K562 (cell line): Measurements from ENCODE around the gene RNU2-63P. TPM values are rescaled to one million over a fixed set of nuclear protein-coding genes. Genes with fewer than 3 reads are reported as not detected.

Source experiments
- ARNT ChIP-seq, 2 experiments: fragments of 450-650 bp; IDR thresholded peaks; 2 replicates each; pipeline ENCODE4 v1.6.1; 2016; ENCODE audit warnings: mild to moderate bottlenecking in 1 of 2
- BRD9 ChIP-seq: fragments of 450-650 bp; IDR thresholded peaks from 2 replicates; pipeline ENCODE4 v1.6.1; 2018; ENCODE audit warnings: low read depth; ENCODE audit not compliant: partially characterized antibody
- CC2D1A ChIP-seq: fragments of 450-650 bp; IDR thresholded peaks from 2 replicates; pipeline ENCODE4 v1.6.1; 2017; ENCODE audit warnings: mild to moderate bottlenecking
- DPF2 ChIP-seq: fragments of 450-650 bp; IDR thresholded peaks from 2 replicates; pipeline ENCODE4 v1.6.1; 2016
- GABPB2 ChIP-seq: fragments of 250-450 bp; sonication (Bioruptor Pico); conservative IDR thresholded peaks from 2 replicates; pipeline ENCODE4 v1.5.1; 2021; ENCODE audit warnings: mild to moderate bottlenecking
- GTF2A2 ChIP-seq: IDR thresholded peaks from 2 replicates; pipeline ENCODE4 v1.6.1; 2016; ENCODE audit warnings: mild to moderate bottlenecking, missing genetic modification characterization, missing compliant biosample characterization
- HLTF ChIP-seq: fragments of 450-650 bp; IDR thresholded peaks from 2 replicates; pipeline ENCODE4 v1.6.1; 2016
- SMAD2 ChIP-seq: fragments of 150-350 bp; IDR thresholded peaks from 2 replicates; pipeline ENCODE4 v1.6.1; 2014; ENCODE audit warnings: low read depth, mild to moderate bottlenecking, low read length
- SMARCE1 ChIP-seq: fragments of 450-650 bp; IDR thresholded peaks from 2 replicates; pipeline ENCODE4 v1.7.1; 2016; ENCODE audit warnings: mild to moderate bottlenecking
- SNRNP70 ChIP-seq: fragments of 200-400 bp; formaldehyde crosslinking; optimal IDR thresholded peaks from 2 replicates; pipeline ENCODE3; 2017; ENCODE audit warnings: low read depth, low read length
- SRF ChIP-seq, 2 experiments: fragments of 250-450, 450-650 bp in 1 of 2; sonication (Bioruptor Pico) in 1 of 2; sonication (generic) in 1 of 2; formaldehyde crosslinking; IDR thresholded peaks; 2 replicates each; pipeline versions ENCODE4 v1.5.0 to v1.5.1; 2020 to 2022; ENCODE audit warnings: mild to moderate bottlenecking in 1 of 2, missing genetic modification reagents in 1 of 2
- TEAD1 ChIP-seq, 2 experiments: fragments of 450-650 bp in 1 of 2; sonication (generic) in 1 of 2; formaldehyde crosslinking; IDR thresholded peaks; 2 replicates each; pipeline versions ENCODE4 v1.4.0 to v1.8.0; 2020 to 2022; ENCODE audit warnings: mild to moderate bottlenecking in 2 of 2, missing genetic modification reagents in 1 of 2
- ZNF354B ChIP-seq: fragments of 250-450 bp; sonication (Bioruptor Pico); IDR thresholded peaks from 2 replicates; pipeline ENCODE4 v1.4.0; 2020
- ZNF384 ChIP-seq: IDR thresholded peaks from 2 replicates; pipeline ENCODE4 v1.6.1; 2012; ENCODE audit warnings: low read depth, low read length, improper control_type of control experiment
- ZNF444 ChIP-seq: fragments of 250-450 bp; sonication (Bioruptor Pico); IDR thresholded peaks from 2 replicates; pipeline ENCODE4 v1.4.0; 2020; ENCODE audit warnings: mild to moderate bottlenecking, moderate library complexity
- ZNF79 ChIP-seq: fragments of 250-450 bp; sonication (Bioruptor Pico); IDR thresholded peaks from 2 replicates; pipeline ENCODE4 v1.4.0; 2020; ENCODE audit warnings: low read depth, mild to moderate bottlenecking, moderate library complexity
- polyA plus RNA-seq, 8 experiments: library from polyadenylated mRNA; depleted of rRNA in 4 of 8; stranded (reverse) in 5 of 8; unstranded in 3 of 8; fragments of >200 nt; fragmentation: Nextera tagmentation in 2 of 8; fragmentation: Illumina TruSeq in 1 of 8; extraction: Ambion mirVana in 2 of 8; extraction: Trizol in 1 of 8; gene quantifications; 2 replicates each; pipeline versions ENCODE4 v1.2.1 to v1.2.3, GENCODE V29; 2011 to 2014; ENCODE audit warnings: inconsistent platforms in 1 of 8, missing spikeins in 1 of 8
- total RNA-seq, 7 experiments: library from RNA; depleted of rRNA in 6 of 7; stranded (reverse); fragments of >200 nt in 6 of 7; fragmentation: Illumina TruSeq in 2 of 7; extraction: Trizol in 2 of 7; gene quantifications; 2 replicates each; pipeline versions ENCODE4 v1.2.1 to v1.2.3, GENCODE V29; 2011 to 2021; ENCODE audit warnings: low replicate concordance in 1 of 7
- TF ChIP-seq, protein P1 (sequence below), 3 experiments: fragments of 200-800 bp in 1 of 3; fragments of 250-450 bp in 1 of 3; fragments of 450-650 bp in 1 of 3; sonication (Bioruptor Pico) in 1 of 3; sonication (Bioruptor generic) in 1 of 3; formaldehyde crosslinking in 1 of 3; IDR thresholded peaks; 2 replicates each; pipeline versions ENCODE4 v1.6.1 to v1.8.0; 2016 to 2022; ENCODE audit warnings: mild to moderate bottlenecking in 2 of 3, missing genetic modification characterization in 2 of 3, missing compliant biosample characterization in 1 of 3, moderate library complexity in 1 of 3
- TF ChIP-seq, protein P2 (sequence below): fragments of 450-650 bp; IDR thresholded peaks from 2 replicates; pipeline ENCODE4 v1.7.0; 2016; ENCODE audit warnings: borderline replicate concordance
- TF ChIP-seq, protein P3 (sequence below): fragments of 450-650 bp; formaldehyde crosslinking; IDR thresholded peaks from 2 replicates; pipeline ENCODE4 v1.4.0; 2022; ENCODE audit warnings: missing genetic modification characterization

RNU2-63P gene
- total and polyA plus RNA-seq, 9 of the 15 experiments (the other 6 are each of a cell fraction or from before 2014, with no cell fraction given) = 5.8 to 253 (median 169) TPM; not detected in 4

DNA sequence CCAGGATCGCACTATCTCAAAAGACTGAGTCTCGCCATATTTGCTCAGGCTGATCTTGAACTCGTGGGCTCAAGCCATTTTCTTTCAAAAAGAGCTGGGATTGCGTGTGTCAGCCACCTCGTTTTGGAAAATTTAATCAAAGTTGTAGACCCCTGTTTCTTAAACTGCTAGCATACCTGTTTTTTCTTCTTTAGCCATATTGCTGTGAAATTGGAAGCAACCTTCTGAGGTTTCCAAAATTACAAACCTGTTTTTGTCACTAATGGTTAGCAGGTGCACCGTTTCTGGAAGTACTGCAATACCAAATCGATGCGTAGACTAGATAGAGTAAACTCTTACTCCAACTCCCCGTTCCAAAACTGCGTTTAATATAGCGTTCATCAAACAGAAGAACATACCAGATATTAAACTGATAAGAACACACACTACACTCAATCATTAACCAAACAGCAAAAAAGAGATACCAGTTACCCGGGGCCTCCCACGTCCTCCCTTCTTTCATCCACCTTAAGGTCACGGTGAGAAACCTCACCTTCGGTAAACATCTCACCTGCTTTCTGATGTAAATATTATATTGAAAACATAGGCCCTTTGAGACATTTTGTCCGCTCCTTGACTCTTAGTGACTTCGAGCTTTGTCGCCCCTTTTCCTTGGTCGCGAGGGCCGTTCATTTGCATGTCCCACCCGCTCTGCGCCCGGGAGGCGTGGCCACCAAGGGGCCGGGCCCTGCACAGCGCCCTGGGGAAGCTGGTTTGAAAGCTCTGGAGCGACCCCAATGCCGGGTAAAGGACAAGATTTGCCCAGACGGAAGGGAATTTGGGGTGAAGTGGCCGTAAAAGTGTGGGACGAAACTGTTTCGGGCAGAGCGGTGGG is at the start of gene RNU2-63P (continued):
- TF ChIP-seq GABPB2 = peak; percentile 83
- peak; percentile 12; the same call in 1 of the 2 replicates for TF ChIP-seq ZNF384
- TF ChIP-seq ZNF444 (CRISPR knock-in tag) = peak; percentile 90
- TF ChIP-seq ARNT (IDR thresholded peaks at IDR 0.05) = peak; percentile 76 to 90; a peak in 3 of 4 replicates
- peak; percentile 99 for TF ChIP-seq GTF2A2 (tag)
- TF ChIP-seq, protein P1, sequence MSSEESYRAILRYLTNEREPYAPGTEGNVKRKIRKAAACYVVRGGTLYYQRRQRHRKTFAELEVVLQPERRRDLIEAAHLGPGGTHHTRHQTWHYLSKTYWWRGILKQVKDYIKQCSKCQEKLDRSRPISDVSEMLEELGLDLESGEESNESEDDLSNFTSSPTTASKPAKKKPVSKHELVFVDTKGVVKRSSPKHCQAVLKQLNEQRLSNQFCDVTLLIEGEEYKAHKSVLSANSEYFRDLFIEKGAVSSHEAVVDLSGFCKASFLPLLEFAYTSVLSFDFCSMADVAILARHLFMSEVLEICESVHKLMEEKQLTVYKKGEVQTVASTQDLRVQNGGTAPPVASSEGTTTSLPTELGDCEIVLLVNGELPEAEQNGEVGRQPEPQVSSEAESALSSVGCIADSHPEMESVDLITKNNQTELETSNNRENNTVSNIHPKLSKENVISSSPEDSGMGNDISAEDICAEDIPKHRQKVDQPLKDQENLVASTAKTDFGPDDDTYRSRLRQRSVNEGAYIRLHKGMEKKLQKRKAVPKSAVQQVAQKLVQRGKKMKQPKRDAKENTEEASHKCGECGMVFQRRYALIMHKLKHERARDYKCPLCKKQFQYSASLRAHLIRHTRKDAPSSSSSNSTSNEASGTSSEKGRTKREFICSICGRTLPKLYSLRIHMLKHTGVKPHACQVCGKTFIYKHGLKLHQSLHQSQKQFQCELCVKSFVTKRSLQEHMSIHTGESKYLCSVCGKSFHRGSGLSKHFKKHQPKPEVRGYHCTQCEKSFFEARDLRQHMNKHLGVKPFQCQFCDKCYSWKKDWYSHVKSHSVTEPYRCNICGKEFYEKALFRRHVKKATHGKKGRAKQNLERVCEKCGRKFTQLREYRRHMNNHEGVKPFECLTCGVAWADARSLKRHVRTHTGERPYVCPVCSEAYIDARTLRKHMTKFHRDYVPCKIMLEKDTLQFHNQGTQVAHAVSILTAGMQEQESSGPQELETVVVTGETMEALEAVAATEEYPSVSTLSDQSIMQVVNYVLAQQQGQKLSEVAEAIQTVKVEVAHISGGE (CRISPR knock-in tag; IDR thresholded peaks at IDR 0.05) = no peak
- TF ChIP-seq, protein P2, sequence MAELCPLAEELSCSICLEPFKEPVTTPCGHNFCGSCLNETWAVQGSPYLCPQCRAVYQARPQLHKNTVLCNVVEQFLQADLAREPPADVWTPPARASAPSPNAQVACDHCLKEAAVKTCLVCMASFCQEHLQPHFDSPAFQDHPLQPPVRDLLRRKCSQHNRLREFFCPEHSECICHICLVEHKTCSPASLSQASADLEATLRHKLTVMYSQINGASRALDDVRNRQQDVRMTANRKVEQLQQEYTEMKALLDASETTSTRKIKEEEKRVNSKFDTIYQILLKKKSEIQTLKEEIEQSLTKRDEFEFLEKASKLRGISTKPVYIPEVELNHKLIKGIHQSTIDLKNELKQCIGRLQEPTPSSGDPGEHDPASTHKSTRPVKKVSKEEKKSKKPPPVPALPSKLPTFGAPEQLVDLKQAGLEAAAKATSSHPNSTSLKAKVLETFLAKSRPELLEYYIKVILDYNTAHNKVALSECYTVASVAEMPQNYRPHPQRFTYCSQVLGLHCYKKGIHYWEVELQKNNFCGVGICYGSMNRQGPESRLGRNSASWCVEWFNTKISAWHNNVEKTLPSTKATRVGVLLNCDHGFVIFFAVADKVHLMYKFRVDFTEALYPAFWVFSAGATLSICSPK = no peak
- no peak for TF ChIP-seq CC2D1A
- peak; percentile 75 for TF ChIP-seq ZNF354B (CRISPR knock-in tag)
- TF ChIP-seq SMAD2 = no peak
- no peak for TF ChIP-seq SMARCE1
- no peak for TF ChIP-seq BRD9
- TF ChIP-seq SRF (CRISPR knock-in tag; IDR thresholded peaks at IDR 0.05) = peak; percentile 64 to 94; a peak in 2 of 4 replicates
- TF ChIP-seq SNRNP70 = peak; percentile 100
- peak in 1 of 2 experiments; percentile 90; a peak in 2 of 4 replicates for TF ChIP-seq TEAD1 (CRISPR knock-in tag; IDR thresholded peaks at IDR 0.05)
- no peak for TF ChIP-seq ZNF79 (CRISPR knock-in tag)
- TF ChIP-seq DPF2 = peak; percentile 71; the same call in 1 of the 2 replicates
- TF ChIP-seq, protein P3, sequence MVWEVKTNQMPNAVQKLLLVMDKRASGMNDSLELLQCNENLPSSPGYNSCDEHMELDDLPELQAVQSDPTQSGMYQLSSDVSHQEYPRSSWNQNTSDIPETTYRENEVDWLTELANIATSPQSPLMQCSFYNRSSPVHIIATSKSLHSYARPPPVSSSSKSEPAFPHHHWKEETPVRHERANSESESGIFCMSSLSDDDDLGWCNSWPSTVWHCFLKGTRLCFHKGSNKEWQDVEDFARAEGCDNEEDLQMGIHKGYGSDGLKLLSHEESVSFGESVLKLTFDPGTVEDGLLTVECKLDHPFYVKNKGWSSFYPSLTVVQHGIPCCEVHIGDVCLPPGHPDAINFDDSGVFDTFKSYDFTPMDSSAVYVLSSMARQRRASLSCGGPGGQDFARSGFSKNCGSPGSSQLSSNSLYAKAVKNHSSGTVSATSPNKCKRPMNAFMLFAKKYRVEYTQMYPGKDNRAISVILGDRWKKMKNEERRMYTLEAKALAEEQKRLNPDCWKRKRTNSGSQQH (CRISPR knock-in tag) = peak; percentile 100
- no peak for TF ChIP-seq HLTF
